DMS153 (cell line): Measurements from ENCODE around the gene MTFP1.
"Not testable (repeated sequence)": the region's sequence is repeated elsewhere in the genome, so short reads cannot be mapped to it uniquely, and the experiment has no call there.

Experiments
- DNase-seq: peaks from one replicate; lab custom pipeline; 2025; lab: John Stamatoyannopoulos, UW

Gene MTFP1

GRCh38 chr22:30426388-30427353 is 1.1 kb downstream of the MTFP1 start:
- peak; percentile 51 for DNase-seq

DNA sequence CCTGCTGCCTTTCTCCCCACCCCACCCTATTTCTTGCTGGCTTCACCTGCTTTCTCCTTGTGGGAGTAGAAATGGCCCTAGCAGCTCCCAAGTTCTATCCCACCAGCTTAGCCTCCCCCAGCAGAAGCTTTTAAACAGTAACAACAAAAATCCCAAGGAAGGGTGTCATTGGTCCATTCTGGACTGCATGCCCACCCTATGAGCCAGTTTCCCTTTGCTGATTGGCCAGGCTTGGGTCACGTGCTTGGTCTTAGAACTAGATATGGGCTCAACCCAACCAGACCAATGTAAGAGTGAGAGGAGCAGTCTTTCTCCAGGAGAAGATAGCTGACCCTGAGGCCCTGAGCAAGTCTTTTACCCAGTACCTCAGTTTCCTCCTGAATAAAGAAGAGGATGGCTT is 2.3 kb downstream of the MTFP1 start:
- no peak for DNase-seq

GRCh38 chr22:30429887-30430286 is 4.3 kb downstream of the MTFP1 start:
- no peak for DNase-seq

- DNase-seq: no peak
Measured at GRCh38 chr22:30430933-30431332, 5.4 kb downstream of the MTFP1 start.

GRCh38 chr22:30432096-30432495 is 6.5 kb downstream of the MTFP1 start:
- DNase-seq: no peak

DNA sequence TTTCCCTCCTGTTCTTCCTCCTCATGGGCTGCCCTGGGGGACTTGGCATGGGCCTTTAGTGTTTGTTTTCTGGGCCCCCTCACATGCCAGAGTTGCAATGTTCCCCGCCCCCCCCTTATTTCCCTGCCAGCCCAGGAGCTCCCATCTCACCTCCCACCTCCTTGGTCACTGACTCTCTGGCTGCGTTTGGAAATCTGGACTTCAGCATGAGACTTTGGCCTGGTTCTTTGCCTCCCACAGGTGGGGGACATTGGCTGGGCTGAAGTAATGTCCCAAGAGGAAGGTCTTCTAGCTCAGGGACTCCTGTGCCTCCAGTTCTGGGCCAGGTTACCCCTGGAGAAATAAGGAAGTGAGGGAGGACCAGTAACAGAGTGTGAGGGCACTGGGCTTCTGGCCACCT is 7.0 kb downstream of the MTFP1 start:
- no peak for DNase-seq

GRCh38 chr22:30433227-30433626 is 7.7 kb downstream of the MTFP1 start:
- DNase-seq: no peak

DNA sequence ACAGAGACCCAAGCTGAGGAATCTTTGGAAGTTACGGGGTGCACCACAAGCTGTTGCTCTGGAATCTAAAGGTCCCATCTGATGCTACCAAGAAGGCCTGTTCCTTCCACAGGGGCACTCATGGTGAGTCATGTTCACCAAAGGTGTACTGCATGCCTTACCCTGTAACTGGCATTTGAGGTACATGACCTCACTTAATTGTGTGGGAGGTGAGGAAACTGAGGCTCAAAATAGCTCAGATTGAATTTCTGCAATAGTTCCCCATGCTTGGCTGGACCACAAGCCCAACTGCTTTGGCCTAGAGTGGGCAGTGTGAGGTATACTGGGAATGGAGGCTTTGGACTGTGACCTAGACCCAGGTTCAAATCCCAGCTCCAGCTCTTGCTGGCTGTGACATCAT is 8.2 kb downstream of the MTFP1 start:
- no peak for DNase-seq

DNA sequence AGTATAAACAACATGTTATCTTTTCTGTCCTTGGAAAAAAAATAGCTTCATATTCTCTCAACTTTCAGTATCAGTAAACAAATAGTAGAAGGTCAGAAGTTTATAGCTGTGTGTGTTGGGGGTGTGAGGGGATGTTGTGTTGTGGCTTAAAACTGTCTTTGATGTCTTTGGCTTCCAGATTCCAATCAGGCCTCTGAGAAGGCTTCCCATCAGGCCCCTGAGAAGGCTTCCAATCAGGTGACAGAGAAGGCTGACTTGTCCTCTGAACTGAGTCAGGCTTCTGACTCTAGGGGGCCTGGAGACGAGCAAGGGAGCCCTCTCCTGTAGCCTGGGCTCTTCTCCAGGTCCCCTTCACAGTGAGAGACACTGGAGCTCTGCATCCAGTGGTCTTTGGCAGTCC is 9.3 kb downstream of the MTFP1 start:
- no peak for DNase-seq

GRCh38 chr22:30435674-30436126 is 10.1 kb downstream of the MTFP1 start:
- no peak for DNase-seq

GRCh38 chr22:30436196-30436595 is 10.6 kb downstream of the MTFP1 start:
- no peak for DNase-seq

- no peak for DNase-seq
Measured at GRCh38 chr22:30438559-30438958, 13.0 kb downstream of the MTFP1 start.

DNA sequence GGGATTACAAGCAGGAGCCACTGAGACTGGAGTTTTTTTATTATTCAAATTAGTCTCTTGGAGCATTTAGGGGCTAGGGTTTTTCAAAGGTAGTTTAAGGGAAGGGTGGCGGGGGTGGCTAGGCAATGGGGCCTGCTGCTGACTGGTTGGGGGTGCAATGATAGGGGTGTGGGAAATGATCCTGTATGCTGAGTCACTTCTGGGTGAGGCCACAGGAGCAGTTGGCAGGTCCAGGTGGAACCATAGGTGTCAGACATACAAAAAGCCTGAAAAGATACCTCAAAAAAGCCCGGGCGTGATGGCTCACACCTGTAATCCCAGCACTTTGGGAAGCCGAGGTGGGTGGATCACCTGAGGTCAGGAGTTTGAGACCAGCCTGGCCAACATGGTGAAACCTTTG is 13.7 kb downstream of the MTFP1 start:
- no peak for DNase-seq

DNA sequence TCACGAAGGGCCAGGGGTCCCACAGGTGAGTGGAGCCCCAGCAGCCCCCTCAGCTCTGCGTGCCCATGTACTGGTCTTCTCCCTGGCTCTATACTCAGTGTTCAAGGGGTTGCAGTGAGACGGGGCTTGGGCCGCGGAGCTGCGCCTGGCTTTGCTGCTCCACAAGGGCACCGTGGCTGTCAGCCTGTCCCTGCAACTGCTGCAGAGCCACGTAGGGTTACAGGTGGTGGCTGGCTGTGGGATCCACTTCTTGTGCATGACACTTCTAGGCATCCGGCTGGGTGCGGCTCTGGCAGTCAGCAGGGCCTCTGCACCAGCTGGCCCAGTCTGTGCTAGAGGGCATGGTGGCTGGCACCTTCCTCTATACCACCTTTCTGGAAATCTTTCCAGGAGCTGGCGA is 14.3 kb downstream of the MTFP1 start:
- DNase-seq: no peak

GRCh38 chr22:30441088-30441487 is 15.5 kb downstream of the MTFP1 start:
- no peak for DNase-seq

DNA sequence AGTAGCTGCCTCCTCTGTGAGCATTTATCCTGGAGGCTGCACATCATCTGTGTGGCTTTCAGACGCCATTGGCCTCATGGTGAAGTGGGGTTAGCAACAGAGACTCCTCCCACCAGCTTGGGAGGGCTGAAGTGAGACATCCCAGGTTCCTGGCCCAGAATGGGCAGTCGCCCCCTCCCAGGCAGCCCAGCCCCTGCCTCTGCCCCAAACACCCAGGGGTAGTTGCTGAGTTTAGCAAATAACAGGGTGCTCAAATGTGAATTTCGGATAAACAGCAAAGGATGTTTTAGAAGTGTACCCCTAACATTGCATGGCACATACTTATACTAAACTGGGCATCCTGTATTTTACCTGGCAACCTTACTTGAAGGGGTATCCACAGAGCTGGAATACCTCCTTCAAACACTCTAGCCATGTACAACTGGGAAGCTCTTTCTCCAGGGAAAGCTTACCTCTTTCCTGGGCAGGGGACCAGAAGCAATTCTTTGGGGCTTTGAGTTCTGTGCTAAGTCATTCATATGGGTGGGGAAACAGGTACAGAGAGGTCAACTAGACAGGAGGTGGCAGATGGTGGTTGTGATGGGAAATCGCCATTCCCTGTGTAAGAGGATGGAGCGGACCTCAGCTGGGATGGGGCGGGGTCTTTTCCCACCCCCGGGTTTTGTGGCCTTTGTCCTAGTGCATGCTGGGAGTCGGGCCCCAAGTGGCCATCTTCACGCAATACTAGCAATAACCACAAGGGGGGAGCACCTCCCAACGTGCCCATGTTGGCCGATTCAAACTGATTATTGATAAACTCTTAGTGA is 19.3 kb downstream of the MTFP1 start:
- peak; percentile 40 for DNase-seq

- no peak for DNase-seq
Measured at GRCh38 chr22:30445438-30446145, 20.0 kb downstream of the MTFP1 start.

- DNase-seq: no peak
Measured at GRCh38 chr22:30447656-30448055, 22.1 kb downstream of the MTFP1 start.

GRCh38 chr22:30451488-30451887 is 25.9 kb downstream of the MTFP1 start:
- DNase-seq: not testable (repeated sequence)

- DNase-seq: no peak
Measured at GRCh38 chr22:30452861-30453260, 27.3 kb downstream of the MTFP1 start.

DNA sequence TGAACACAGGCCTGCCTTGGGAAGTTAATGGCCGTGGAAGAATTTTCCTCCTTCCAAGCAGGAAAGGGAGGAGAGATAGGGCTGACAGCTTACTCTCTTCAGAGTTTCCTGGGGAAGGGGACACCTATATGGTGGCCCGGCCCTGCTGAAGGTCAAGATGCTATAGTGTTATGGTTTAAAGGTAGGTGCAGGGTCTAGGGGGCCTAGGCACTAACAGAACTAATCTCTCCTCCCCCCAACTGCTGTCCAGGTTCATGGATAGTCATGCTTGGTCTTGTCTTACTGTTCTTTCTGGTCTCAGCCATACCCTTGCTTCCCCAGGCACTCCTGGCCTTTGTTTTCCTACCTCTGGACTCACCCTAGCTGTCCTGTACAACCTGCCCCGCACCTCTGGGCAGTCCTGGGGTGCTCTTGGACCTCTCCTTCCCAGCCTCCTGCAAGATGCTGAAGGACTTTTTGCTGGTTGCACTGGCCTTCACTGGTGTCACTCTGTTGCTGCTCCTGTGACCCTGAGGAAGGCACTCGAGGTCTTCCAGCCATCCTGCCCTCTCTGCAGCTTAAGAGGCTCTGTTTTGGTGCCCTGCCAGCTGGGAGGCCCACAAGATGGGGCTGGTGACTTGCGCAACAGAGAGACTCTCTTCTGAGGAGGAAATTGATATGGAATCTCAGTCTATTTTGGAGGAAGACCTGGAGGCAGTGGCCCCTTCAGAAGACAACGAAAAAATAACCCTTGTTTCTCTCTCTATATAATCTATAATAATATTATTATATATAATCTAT is 28.4 kb downstream of the MTFP1 start:
- peak; percentile 61 for DNase-seq
